HepG2 (cell line): ENCODE data around the gene MBD2. TPM values are rescaled to one million over a fixed set of nuclear protein-coding genes. Genes with fewer than 3 reads are reported as not detected.

ENCODE experiments used
- ATAC-seq: fragments of 200-7000 bp; cut with Tn5 transposase; 3 replicates; pipeline ENCODE4 v1.9.1; 2020; ENCODE audit warnings: mild to moderate bottlenecking, moderate library complexity
- BruUV-seq: library from RNA; stranded (reverse); fragments of 400-500 nt; replicated peaks from 2 replicates; lab custom pipeline; 2021; lab: Mats Ljungman, UMichigan
- CTCF ChIA-PET: fragments of 300-600 bp; formaldehyde crosslinking; extraction: SDS; loops from one replicate; lab custom pipeline; 2021; ENCODE audit warnings: low total read pairs, inconsistent platforms, low intra/inter-chr PET ratio; lab: Yijun Ruan, JAX
- POLR2A ChIA-PET: fragments of 350-600 bp; sonication (Branson Sonifier 250); formaldehyde crosslinking; loops from one replicate; lab custom pipeline; 2020; ENCODE audit warnings: antibody characterized with exemption, inconsistent platforms; lab: Yijun Ruan, JAX
- DNase-seq: peaks from one replicate; pipeline ENCODE4 v3.0.0-alpha.2; 2015; ENCODE audit warnings: low spot score
- FAIRE-seq: peaks from 3 replicates; lab custom pipeline; 2011; peaks lifted over from hg19 to GRCh38; lab: Jason Lieb, UNC
- H2AFZ ChIP-seq: one replicate; pipeline ENCODE4 v1.6.1; 2011; ENCODE audit warnings: low read length, inconsistent platforms
- H3K27ac ChIP-seq: fragments of 300-600 bp; 3 replicates; pipeline ENCODE4 v1.8.0; 2011; ENCODE audit warnings: mixed run types, mild to moderate bottlenecking, mixed read lengths, low read length, inconsistent platforms; ENCODE audit not compliant: insufficient read depth; ENCODE audit errors: extremely low read length
- H3K27me3 ChIP-seq, 2 experiments: fragments of 200-600 bp in 1 of 2; 2 replicates in 1 of 2; 3 replicates in 1 of 2; pipeline versions ENCODE4 v1.6.0 to v1.8.0; 2011; ENCODE audit warnings: low read length in 2 of 2, mild to moderate bottlenecking in 2 of 2, moderate library complexity in 2 of 2, inconsistent platforms in 1 of 2; ENCODE audit not compliant: insufficient read depth in 2 of 2, control insufficient read depth in 1 of 2
- H3K36me3 ChIP-seq, 2 experiments: fragments of 200-600 bp in 1 of 2; replicated peaks in 1 of 2; 2 replicates in 1 of 2; 3 replicates in 1 of 2; pipeline versions ENCODE4 v1.5.1 to v1.8.0; 2011; ENCODE audit warnings: low read length in 2 of 2, inconsistent platforms in 1 of 2; ENCODE audit not compliant: insufficient read depth in 2 of 2, control insufficient read depth in 1 of 2
- H3K4me1 ChIP-seq: 2 replicates; pipeline ENCODE4 v1.5.1; 2012; ENCODE audit warnings: low read length, inconsistent platforms; ENCODE audit not compliant: insufficient read depth
- H3K4me2 ChIP-seq: 2 replicates; pipeline ENCODE4 v1.6.0; 2011; ENCODE audit warnings: low read depth, low read length, inconsistent platforms
- H3K4me3 ChIP-seq, 3 experiments: fragments of 200-600 bp in 1 of 3; sonication (generic), shearing (Covaris generic) in 1 of 3; replicated peaks in 1 of 3; 2 replicates each; pipeline ENCODE4 v1.5.1; 2011 to 2016; ENCODE audit warnings: low read length in 3 of 3, inconsistent platforms in 2 of 3, low read depth in 2 of 3, mild to moderate bottlenecking in 2 of 3, control low read depth in 1 of 3, mixed read lengths in 1 of 3; ENCODE audit not compliant: insufficient read depth in 1 of 3
- H3K79me2 ChIP-seq: one replicate; pipeline ENCODE4 v1.6.1; 2011; ENCODE audit warnings: low read length, inconsistent platforms; ENCODE audit not compliant: insufficient read depth
- H3K9ac ChIP-seq: 2 replicates; pipeline ENCODE4 v1.6.0; 2011; ENCODE audit warnings: mild to moderate bottlenecking, low read depth, low read length, inconsistent platforms; ENCODE audit not compliant: insufficient read depth
- H3K9me3 ChIP-seq: 2 replicates; pipeline ENCODE4 v1.5.1; 2012; ENCODE audit warnings: mild to moderate bottlenecking, low read length
- H4K20me1 ChIP-seq: 2 replicates; pipeline ENCODE4 v1.6.0; 2011; ENCODE audit warnings: inconsistent platforms, mild to moderate bottlenecking, low read length, moderate library complexity; ENCODE audit not compliant: insufficient read depth
- EEA1 ChIP-seq: sonication (generic); formaldehyde crosslinking; IDR thresholded peaks from 2 replicates; pipeline ENCODE4 v1.5.1; 2020; ENCODE audit warnings: mild to moderate bottlenecking, missing genetic modification reagents, borderline replicate concordance
- ESRRA ChIP-seq: sonication (generic); formaldehyde crosslinking; IDR thresholded peaks from 2 replicates; pipeline ENCODE4 v1.5.1; 2020; ENCODE audit warnings: mild to moderate bottlenecking, low read depth, missing genetic modification reagents
- FOXJ3 ChIP-seq: sonication (generic); formaldehyde crosslinking; IDR thresholded peaks from 2 replicates; pipeline ENCODE4 v1.4.0; 2020; ENCODE audit warnings: missing genetic modification reagents, mild to moderate bottlenecking, borderline replicate concordance
- KLF12 ChIP-seq: sonication (generic); formaldehyde crosslinking; IDR thresholded peaks from 2 replicates; pipeline ENCODE4 v1.4.0; 2020; ENCODE audit warnings: missing genetic modification reagents, borderline replicate concordance
- PHB2 ChIP-seq: fragments of 450-650 bp; IDR thresholded peaks from 2 replicates; pipeline ENCODE4 v1.6.1; 2018; ENCODE audit not compliant: partially characterized antibody
- WIZ ChIP-seq: sonication (generic); formaldehyde crosslinking; IDR thresholded peaks from 2 replicates; pipeline ENCODE4 v1.5.1; 2020; ENCODE audit warnings: mild to moderate bottlenecking, missing genetic modification reagents
- ZNF326 ChIP-seq: sonication (generic); formaldehyde crosslinking; IDR thresholded peaks from 2 replicates; pipeline ENCODE4 v1.4.0; 2020; ENCODE audit warnings: missing genetic modification reagents, borderline replicate concordance
- ZNF567 ChIP-seq: sonication (generic); formaldehyde crosslinking; IDR thresholded peaks from 2 replicates; pipeline ENCODE4 v1.8.1; 2023; ENCODE audit warnings: mild to moderate bottlenecking, missing genetic modification reagents, borderline replicate concordance
- ZNF691 ChIP-seq: sonication (generic); formaldehyde crosslinking; IDR thresholded peaks from 2 replicates; pipeline ENCODE4 v1.4.0; 2020; ENCODE audit warnings: missing genetic modification reagents, low read depth, mild to moderate bottlenecking, borderline replicate concordance
- WGBS: methylation state at CpG from one replicate; pipeline ENCODE4 v1.1.6; 2017; ENCODE audit warnings: low lambda C conversion rate; 5-methylcytosine and 5-hydroxymethylcytosine counted together
- in situ Hi-C: cut with HindIII; loops from 2 replicates; pipeline ENCODE4 v1.10.0; 2017; ENCODE audit warnings: low pct_unique_long_range_greater_than_20kb; ENCODE audit not compliant: extremely low pct_ligation_motif_present
- intact Hi-C: fragments of 100-400 bp; cut with micrococcal nuclease; formaldehyde crosslinking; loops from one replicate; pipeline ENCODE4 v1.10.0; 2022; ENCODE audit not compliant: unreplicated experiment
- polyA plus RNA-seq, 8 experiments: library from polyadenylated mRNA; depleted of rRNA in 3 of 8; stranded (reverse) in 7 of 8; unstranded in 1 of 8; fragments of >200 nt; fragmentation: Illumina TruSeq in 4 of 8; extraction: Trizol in 4 of 8; gene quantifications; 2 replicates each; pipeline versions ENCODE4 v1.2.1 to v1.2.3, GENCODE V29; 2011 to 2016; ENCODE audit warnings: low read depth in 4 of 8, missing spikeins in 1 of 8, mixed read lengths in 1 of 8; ENCODE audit not compliant: insufficient read depth in 1 of 8
- total RNA-seq, 5 experiments: library from RNA; depleted of rRNA; stranded (reverse); fragments of >200 nt; fragmentation: Illumina TruSeq; extraction: Trizol; gene quantifications; 2 replicates each; pipeline ENCODE4 v1.2.3, GENCODE V29; 2016; ENCODE audit warnings: low read depth in 1 of 5

The MBD2 gene
- total and polyA plus RNA-seq, 2 of the 13 experiments (the other 11 are each of a cell fraction or from before 2014, with no cell fraction given), result 19.1 to 38.5 TPM

DNA sequence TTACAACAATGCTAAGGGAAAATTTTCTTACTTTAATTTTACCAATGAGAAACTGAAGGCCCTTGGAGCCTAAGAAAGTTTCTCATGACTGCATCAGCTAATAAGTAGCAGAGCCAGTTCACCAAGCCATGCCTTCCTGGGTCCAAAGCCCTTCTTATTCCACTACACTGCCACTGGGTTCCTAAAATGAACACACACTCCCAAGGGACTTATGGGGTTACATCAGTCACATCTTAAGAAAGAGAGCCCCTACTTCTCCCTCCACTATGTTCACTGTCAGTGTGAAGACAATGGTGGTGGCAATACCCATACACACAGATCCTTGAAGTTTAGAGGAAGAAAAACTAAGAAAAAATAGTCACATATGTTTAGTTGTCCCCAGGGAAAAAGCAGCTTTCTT, 20.6 kb downstream of the MBD2 start:
- peaks cover 3 to 13% of the 10 kb centered on the region in 2 experiments; a peak in 4 of 5 replicates for H3K36me3 ChIP-seq
- no peak overlapping the region for H3K4me2 ChIP-seq
- intact Hi-C loops (no loop called here), in situ Hi-C loops (no loop called here)
- ChIA-PET CTCF (no interaction called here), POLR2A (no interaction called here)
- H3K27me3 ChIP-seq, result no peaks in the 10 kb centered on the region
- peaks cover 14% of the 10 kb centered on the region for H3K4me1 ChIP-seq
- ATAC-seq, result no peak
- peaks cover 33% of the 10 kb centered on the region for H3K79me2 ChIP-seq
- H3K9me3 ChIP-seq, result no peaks in the 10 kb centered on the region
- FAIRE-seq, result no peak
- H3K27ac ChIP-seq, result no peak overlapping the region
- DNase-seq, result no peak
- H2AFZ ChIP-seq, result no peak overlapping the region
- no peak overlapping the region for H3K9ac ChIP-seq
- no peak overlapping the region for H3K4me3 ChIP-seq
- no TSS peak for BruUV-seq
- no peak for TF ChIP-seq ZNF691 (CRISPR knock-in tag)
- no peaks in the 10 kb centered on the region for H4K20me1 ChIP-seq

DNA sequence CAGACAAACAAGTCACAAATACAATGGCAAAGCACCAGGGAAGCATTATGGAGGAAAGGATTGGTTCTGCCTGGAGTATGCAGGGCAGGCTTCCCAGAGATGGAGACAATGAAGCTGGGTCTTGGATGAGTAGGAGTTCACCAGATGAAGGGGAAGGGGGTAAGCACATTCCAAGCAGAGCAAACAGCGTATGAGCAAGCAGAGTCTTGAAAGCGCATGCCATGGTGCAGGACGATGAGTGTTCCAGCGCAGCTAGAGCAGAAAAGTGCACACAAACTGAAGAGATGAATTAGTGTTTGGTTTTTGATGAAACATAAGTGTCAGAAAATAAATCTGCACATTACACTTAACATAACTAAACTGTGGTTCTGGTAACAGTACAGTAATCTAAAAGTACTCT, 21.6 kb downstream of the MBD2 start:
- H4K20me1 ChIP-seq, result no peaks in the 10 kb centered on the region
- TF ChIP-seq PHB2 (no peak), ZNF326 (no peak), WIZ (CRISPR knock-in tag) (no peak), KLF12 (CRISPR knock-in tag) (no peak), ESRRA (CRISPR knock-in tag) (no peak), ZNF567 (CRISPR knock-in tag) (no peak), EEA1 (CRISPR knock-in tag) (no peak), FOXJ3 (CRISPR knock-in tag) (no peak)
- WGBS, result 98% methylated on average over 4 of the region's 4 CpGs
- CTCF ChIA-PET, result no interaction called here
- ATAC-seq, result no peak
- in situ Hi-C loops (no loop called here), intact Hi-C loops (no loop called here)
- H3K27me3 ChIP-seq, result no peaks in the 10 kb centered on the region
- H3K4me1 ChIP-seq, result peaks cover 22% of the 10 kb centered on the region
- peaks cover 27% of the 10 kb centered on the region for H3K79me2 ChIP-seq
- no peak overlapping the region for H2AFZ ChIP-seq
- no peak overlapping the region for H3K9ac ChIP-seq
- no peak overlapping the region for H3K4me2 ChIP-seq
- no peak overlapping the region for H3K27ac ChIP-seq
- peaks cover 4 to 19% of the 10 kb centered on the region in 2 experiments; a peak in 4 of 5 replicates for H3K36me3 ChIP-seq
- no TSS peak for BruUV-seq
- H3K9me3 ChIP-seq, result no peaks in the 10 kb centered on the region
- no peak for FAIRE-seq
- POLR2A ChIA-PET, result no interaction called here
- no peak for DNase-seq
- H3K4me3 ChIP-seq, result no peak overlapping the region
